GM19099 (cell line): Measurements from ENCODE around the gene ATP6V0A4.

Experiments used
- POLR2A ChIP-seq: IDR thresholded peaks from 3 replicates; pipeline ENCODE4 v1.6.1; 2011; ENCODE audit warnings: low read depth; ENCODE audit not compliant: insufficient read length; ENCODE audit errors: extremely low read depth

ATP6V0A4 gene

DNA sequence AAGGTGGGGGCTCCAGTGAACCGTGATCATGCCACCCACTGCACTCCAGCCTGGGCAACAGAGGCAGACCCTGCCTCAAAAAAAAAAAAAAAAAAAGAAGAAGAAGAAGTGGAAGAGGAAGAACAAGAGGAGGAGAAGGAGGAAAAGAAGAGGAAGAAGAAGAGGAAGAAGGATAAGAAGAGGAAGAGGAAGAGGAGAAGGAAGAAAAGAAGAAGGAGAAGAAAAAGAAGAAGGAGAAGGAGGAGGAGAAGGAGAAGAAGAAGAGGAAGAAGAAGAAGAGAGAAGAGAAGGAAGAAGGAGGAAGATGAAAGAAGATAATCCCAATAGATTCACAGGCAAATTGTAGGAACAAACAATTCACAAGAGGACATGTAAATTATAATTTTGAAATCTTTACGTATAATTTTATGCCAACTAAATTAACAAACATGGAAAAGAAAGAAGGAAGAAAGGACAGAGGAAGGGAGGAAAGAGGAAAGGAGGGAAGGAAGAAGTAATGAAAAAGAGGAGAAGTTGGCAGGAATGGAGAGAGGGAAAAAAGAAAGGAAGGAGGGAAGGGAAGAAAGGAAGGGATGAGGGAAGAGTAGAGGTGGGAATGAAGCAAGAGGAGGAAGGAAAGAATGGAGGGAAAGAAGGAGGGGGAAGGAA is 100.3 kb downstream of the ATP6V0A4 start:
- no peak for TF ChIP-seq POLR2A

DNA sequence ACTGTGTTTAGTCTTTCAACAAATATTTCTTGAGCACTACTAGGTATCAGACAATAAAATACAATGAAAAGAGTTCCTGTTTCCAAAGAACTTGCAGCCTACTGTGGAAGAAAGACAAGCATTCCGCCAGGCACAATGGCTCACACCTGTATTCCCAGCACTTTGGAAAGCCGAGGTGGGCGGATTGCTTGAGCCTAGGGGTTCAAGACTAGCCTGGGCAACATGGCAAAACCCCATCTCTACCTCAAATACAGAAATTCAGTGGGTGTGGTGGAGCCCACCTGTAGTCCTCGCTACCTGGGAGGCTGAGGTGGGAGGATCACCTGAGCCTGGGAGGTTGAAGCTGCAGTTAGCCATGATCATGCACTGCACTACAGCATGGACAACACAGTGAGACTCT is 102.9 kb downstream of the ATP6V0A4 start:
- TF ChIP-seq POLR2A: no peak

DNA sequence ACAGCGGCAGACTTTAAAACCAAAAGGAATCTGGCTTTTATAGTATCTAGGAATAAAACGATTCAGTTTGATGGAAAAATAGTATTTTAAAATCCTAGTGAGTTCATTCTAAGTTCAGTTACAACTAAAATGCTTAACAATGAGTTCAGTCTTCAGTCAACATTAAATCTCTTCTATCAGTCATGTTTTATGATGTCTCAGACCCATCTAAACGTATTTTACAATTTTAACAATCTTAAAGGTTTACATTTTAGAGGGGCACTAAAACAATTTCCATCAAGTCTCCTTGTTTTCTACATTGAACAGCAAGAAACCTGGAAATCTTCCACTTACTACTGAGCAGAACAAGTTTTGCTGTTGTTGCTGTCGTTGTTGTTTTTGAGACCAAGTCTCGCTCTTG is 106.8 kb downstream of the ATP6V0A4 start:
- TF ChIP-seq POLR2A: no peak

DNA sequence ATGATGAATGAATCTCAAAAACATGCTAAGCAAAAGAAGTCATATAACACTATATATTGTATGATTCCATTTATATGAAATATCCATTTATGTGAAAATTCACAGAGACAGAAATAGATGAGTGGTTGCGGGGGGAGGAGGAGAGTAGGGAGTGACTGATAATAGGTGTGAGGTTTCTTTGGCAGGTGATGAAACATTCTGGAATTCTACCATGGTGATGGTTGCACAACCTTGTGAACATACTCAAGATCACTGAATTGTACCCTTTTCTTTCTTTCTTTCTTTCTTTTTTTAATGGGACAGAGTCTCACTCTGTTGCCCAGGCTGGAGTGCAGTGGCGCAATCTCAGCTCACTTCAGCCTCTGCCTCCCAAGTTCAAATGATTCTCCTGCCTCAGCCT is 107.5 kb downstream of the ATP6V0A4 start:
- no peak for TF ChIP-seq POLR2A

DNA sequence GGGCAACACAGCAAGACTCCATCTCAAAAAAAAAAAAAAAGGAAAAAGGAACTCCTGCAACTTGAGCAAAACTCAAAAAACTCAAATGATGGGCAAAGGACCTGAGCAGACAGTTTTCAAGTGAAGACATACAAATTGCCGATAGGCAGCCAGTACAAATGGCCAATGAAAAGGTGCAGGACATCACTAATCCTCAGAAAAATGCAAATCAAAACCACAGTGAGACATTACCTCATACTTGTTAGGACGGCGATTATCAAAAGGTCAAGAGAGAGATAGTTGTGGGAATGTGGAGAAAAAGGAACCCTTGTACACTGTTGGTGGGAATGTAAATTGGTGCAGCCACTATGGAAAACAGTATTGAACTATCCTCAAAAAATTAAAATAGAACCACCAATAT is 113.7 kb downstream of the ATP6V0A4 start:
- no peak for TF ChIP-seq POLR2A

DNA sequence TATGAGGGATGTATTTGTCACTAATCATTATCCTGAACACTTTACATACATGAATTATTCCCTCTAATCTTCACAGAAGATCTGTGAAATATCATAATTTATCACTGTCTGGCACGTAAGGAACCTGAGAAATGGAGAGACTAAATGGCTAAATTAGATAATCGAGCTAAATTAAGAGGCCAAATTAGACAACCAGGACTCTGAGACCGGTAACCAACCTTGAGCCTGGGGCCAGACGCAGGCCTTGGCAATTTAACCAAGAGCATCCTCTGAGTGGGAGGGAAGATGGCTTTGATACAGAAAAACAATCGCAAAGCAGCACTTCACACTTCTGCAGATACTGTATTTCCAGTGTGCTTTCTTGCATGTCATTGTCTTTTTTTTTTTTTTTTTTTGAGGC is 118.2 kb downstream of the ATP6V0A4 start:
- no peak for TF ChIP-seq POLR2A

DNA sequence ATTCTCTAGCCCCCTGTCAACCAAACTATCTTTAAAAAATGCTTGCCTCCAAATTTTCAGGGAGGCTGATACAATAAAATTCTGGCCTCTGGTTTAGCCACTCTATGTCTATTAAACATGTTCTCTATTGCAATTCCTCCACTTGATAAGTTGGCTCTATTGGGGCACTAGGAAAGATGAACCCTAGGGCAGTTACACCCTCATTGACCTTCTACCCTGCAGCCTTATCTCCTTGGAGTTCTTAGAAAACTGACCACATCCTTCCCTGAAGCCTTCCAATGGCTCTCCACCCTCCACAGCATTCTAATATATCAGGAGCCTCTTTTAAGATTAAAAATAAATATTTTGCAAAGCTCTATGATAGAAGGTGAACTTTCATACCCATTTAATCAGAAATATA is 127.4 kb downstream of the ATP6V0A4 start:
- no peak for TF ChIP-seq POLR2A

DNA sequence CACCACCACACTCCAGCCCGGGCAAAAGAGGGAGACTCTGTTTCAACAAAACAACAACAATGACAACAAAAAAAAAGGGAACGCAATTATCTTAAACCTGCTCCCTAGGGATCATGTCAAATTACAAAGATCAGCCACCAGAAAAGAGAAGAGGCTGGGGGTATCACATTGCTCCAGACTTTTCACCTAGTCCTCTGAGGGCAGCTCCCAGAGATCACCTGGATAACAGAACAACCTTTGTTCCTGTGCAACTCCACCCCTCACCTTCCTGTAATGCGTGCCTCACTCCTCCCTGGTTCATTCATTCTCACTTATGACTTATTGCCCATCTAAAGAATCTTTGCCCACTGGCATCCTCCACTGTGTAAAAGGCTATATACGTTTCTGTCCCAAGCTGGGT is 128.6 kb downstream of the ATP6V0A4 start:
- TF ChIP-seq POLR2A: no peak

DNA sequence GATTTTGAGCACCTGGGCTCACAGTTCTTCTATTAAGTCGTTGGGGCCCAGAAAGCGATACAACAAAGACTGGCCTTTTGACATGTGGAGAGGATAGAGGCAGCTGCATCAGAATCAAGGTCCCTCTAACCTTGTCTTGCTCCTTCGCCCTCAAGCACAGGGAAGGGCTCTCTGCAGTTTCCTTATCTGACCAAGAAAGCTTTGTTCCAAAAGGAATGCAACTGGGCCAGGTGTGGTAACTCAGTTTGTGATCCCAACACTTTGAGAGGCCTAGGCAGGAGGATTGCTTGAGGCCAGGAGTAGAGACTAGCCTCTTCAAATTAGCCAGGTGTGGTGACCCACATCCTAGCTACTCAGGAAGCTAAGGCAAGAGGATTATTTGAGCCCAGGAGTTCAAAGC is 129.1 kb downstream of the ATP6V0A4 start:
- TF ChIP-seq POLR2A: no peak

DNA sequence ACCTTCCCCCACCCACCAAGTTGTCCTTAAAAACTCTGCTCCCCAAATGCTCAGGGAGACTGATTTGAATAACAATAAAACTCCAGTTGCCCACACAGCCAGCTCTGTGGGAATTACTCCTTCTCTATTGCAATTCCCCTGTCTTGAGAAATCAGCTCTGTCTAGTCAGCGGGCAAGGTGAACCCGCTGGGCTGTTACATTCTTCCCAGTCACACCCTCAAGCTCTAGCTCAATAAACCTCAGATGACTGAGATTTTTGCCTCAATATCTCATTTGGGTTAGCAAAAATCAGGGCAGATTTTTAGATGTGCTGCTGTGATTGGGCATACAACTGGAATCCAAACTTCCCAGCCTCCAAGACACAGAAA is 129.8 kb downstream of the ATP6V0A4 start:
- no peak for TF ChIP-seq POLR2A

DNA sequence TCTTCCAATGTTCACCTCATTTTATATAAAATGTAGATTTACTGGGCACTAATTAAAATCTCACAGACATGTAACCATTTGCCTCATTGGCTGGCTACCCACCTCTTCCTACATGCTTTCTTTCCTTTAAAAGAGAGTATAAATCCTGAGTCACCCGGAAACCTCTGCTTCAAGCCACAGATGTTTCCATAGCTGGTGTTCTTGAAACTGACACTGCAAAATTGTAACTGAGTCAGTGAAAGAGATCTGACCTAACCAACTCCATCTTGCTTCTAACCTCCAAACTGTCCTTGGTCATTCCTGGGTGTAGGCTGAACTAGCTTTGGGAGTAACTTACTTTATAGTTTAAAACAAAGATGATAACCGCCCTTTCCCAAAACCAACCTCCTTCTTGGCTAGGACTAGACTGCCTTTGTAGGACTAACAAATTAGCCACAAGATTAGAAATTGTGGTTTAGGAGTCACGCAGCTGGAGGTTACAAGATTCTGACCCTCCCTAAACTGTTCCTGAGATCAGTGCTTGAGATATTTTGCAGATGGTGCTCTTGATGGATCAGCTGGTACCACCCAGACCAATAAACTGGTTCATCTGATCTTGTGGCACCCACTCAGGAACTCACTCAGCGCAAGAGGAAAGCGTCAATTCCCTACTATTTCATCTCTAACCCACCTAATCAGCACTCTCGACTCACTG is 130.3 kb downstream of the ATP6V0A4 start:
- no peak for TF ChIP-seq POLR2A

DNA sequence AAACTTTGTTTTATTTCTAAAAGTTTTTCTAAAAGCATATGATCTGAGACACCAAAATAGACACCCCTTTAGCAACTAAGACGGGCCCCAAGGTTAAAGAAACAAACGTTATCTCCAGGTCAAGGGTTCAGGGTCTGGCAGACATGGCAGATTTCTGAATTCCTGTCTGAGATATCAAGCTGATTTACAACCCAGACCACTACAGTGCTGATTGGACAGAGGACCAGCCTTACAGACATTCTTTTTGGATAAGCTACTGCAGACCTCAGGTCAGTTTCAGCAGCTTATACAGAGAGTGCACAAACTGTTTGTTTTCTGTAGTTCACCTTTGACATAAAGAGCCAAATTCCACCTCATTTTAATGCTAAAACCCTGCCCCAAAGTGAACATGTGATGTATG is 131.6 kb downstream of the ATP6V0A4 start:
- TF ChIP-seq POLR2A: no peak

DNA sequence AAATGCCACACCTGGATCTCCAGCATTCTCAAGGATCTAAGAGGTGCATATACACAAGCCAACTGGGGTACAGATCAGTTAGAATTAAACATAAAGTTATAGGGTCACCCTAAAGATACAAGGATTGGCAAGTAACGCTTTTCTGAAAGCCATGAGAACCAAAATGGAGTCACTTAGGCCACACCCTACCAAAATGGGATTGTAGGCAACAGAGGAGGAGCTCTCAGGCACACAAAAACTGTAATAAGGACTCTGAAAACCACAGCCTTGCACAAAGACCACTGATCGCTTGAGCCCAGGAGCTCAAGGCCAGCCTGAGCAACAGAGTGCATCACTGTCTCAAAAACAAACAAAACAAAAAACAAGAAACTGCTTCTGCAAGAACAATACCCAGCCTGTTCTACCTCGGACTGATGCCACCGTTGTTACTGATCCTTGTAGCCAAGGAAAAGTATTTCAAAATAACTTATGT is 132.3 kb downstream of the ATP6V0A4 start:
- no peak for TF ChIP-seq POLR2A

DNA sequence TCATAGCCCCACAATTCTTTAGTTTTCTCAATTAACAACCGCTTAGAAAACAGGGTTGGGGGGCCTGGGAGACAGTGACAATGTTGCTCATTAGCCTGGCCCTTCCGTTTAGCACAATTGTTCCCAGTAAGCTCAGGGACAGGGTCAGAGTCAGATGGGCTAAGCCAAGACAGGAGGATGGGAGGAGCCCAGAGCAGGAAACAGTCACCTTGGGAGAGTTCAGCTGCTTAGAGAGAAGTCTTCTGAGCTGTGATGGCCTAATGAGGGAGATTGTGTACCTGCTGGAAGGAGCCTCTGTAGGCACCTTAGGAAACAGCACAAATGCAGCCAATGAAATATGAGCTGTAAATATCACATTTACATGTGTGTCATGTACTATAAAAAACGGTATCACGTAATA is 132.7 kb downstream of the ATP6V0A4 start:
- no peak for TF ChIP-seq POLR2A

DNA sequence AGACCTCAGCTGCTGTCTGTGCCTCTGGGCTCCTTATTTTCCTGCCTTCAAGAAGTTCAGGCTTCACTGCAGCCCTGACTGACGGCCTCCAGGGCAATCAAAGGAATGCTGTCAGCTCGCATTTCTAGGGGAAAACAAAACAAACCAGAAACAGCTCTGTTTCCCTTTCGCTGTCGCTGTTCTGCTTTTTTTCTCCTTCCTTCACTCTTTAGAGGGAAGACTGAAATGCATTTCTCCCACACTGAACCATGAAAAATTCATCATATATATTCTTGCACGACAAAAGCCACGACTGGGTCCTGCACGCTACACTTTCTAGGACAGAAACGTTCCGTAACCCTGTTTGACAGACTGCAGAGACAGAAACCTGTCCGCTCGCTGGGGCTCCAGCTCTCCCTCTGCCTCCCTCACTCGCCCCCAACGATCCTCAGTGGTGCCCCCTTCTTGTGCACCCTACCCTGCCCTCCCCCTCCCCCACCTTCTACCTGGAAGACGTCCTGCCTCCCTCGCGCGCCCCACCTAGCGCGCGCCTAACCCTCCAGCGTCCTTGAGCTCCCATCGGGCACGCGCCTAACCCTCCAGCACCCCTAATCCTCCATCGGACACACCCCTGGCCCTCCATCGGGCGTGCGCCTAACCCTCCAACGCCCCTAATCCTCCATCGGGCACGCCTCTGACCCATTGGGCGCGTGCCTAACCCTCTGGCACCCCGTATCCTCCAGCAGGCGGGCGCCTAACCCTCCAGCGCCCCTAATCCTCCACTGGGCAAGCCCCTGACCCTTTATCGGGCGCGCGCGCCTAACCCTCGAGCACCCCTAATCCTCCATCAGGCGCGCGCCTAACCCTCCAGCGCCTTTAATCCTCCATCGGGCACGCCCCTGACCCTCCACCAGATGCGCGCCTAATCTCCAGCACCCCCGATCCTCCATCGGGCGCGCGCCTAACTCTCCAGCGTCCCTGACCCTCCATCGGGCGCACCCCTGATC is 134.0 kb downstream of the ATP6V0A4 start:
- TF ChIP-seq POLR2A: no peak

DNA sequence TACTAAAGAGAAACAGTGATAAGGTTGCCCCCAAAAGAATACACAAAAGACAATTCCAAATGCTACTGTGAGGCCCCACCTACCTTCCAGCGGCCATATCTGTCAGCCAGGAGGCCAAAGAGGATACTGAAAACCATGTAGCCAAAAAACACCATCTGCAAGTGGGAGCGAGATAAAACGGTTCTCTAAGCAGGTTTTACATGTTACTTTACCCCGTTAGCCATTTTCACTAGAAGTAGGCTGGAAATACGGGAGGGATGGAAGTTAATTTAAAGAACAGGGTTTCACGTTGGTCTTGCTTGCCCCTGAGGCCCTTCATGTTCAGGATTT is 135.0 kb downstream of the ATP6V0A4 start:
- no peak for TF ChIP-seq POLR2A
